ENCODE results near the gene UBE2E1.

UBE2E1 gene

DNA sequence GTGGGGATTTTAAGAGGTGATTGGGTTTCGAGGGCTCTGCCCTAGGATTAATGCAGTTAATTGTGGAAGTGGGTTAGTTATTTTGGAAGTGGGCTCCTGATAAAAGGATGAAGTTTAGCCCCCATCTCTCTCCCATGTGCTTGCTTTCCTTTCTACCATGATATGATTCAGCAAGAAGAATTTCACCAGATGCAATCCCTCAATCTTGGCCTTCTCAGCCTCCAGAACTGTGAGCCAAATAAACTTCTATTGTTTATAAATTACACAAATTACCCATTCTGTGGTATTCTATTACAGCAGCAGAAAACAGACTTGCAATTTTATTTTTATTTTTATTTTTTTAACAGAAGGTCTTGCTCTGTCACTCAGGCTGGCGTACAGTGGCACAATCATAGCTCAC lies 27.3 kb upstream of the UBE2E1 start:
- 92% methylated on average over 1 of the region's 2 CpGs for WGBS (ENCODE audit: insufficient coverage)

DNA sequence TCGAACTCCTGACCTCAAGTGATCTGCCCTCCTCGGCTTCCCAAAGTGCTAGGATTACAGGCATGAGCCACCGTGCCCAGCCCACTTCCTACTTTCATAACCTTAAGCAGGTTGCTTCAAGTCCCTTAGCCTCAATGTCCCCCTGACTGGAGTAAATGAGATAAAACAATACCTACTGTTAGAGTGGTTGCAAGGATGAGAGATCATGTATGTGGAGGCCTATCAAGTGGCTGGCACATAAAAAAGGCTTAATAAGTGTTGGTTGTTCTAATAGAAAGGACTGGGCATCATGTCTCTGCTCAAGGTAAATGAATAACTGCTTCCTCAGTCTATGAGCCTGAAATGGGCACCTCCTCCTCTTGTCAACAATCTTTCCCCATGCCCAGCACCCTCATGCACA lies 25.9 kb upstream of the UBE2E1 start:
- Histone ChIP-seq H3K36me3 (ENCODE audit: control insufficient read depth in 4 of 4, insufficient read depth in 4 of 4, low read length in 3 of 4) (no peaks in the 10 kb centered on the region), H3K27ac (ENCODE audit: insufficient read depth in 1 of 2, low read depth in 1 of 2, low read length in 2 of 2, poor library complexity in 1 of 2, severe bottlenecking in 2 of 2) (no peak overlapping the region), H3K4me1 (ENCODE audit: control extremely low read depth in 1 of 4, control insufficient read depth in 4 of 4, insufficient read depth in 4 of 4, low read length in 3 of 4) (no peaks in the 10 kb centered on the region), H3K4me3 (ENCODE audit: control insufficient read depth in 1 of 7, extremely low read depth in 1 of 7, insufficient read depth in 4 of 7, low read depth in 2 of 7, low read length in 6 of 7) (no peak overlapping the region), H3K9me3 (ENCODE audit: control extremely low read depth in 1 of 5, control insufficient read depth in 4 of 5, insufficient read depth in 2 of 5, low read depth in 1 of 5, low read length in 4 of 5) (peaks cover 0 to 5% (median 0%) of the 10 kb centered on the region in 5 experiments), H3K27me3 (replicated peaks in 2 of 5; ENCODE audit: control insufficient read depth in 4 of 5, insufficient read depth in 5 of 5, low read length in 4 of 5) (no peaks in the 10 kb centered on the region)
- WGBS (ENCODE audit: insufficient coverage): 87% methylated on average over 3 of the region's 3 CpGs
- no peak for DNase-seq
- ChIA-PET POLR2A (no interaction called here), CTCF (no interaction called here)

More for the DNA sequence above, 27.3 kb upstream of the UBE2E1 start:
- Histone ChIP-seq H3K4me1 (ENCODE audit: control extremely low read depth in 1 of 4, control insufficient read depth in 4 of 4, insufficient read depth in 4 of 4, low read length in 3 of 4) (no peaks in the 10 kb centered on the region), H3K4me3 (ENCODE audit: control insufficient read depth in 1 of 7, extremely low read depth in 1 of 7, insufficient read depth in 4 of 7, low read depth in 2 of 7, low read length in 6 of 7) (no peak overlapping the region), H3K36me3 (ENCODE audit: control insufficient read depth in 4 of 4, insufficient read depth in 4 of 4, low read length in 3 of 4) (no peaks in the 10 kb centered on the region), H3K9me3 (ENCODE audit: control extremely low read depth in 1 of 5, control insufficient read depth in 4 of 5, insufficient read depth in 2 of 5, low read depth in 1 of 5, low read length in 4 of 5) (peaks cover 0 to 3% (median 0%) of the 10 kb centered on the region in 5 experiments), H3K27ac (ENCODE audit: insufficient read depth in 1 of 2, low read depth in 1 of 2, low read length in 2 of 2, poor library complexity in 1 of 2, severe bottlenecking in 2 of 2) (no peak overlapping the region), H3K27me3 (replicated peaks in 2 of 5; ENCODE audit: control insufficient read depth in 4 of 5, insufficient read depth in 5 of 5, low read length in 4 of 5) (no peaks in the 10 kb centered on the region)
- ChIA-PET POLR2A (no interaction called here), CTCF (interaction anchor here (1.0 to 1.2 kb wide), 3 partner anchors 13 to 17 kb away, joined by 3 read pairs; no protein-coding TSS in a partner anchor)
- DNase-seq: no peak

GRCh38 chr3:23781051-23781450 lies 24.7 kb upstream of the UBE2E1 start:
- H3K9me3 ChIP-seq (ENCODE audit: control extremely low read depth in 1 of 5, control insufficient read depth in 4 of 5, insufficient read depth in 2 of 5, low read depth in 1 of 5, low read length in 4 of 5): peaks cover 0 to 5% (median 0%) of the 10 kb centered on the region in 5 experiments
- no peak overlapping the region for H3K4me3 ChIP-seq (ENCODE audit: control insufficient read depth in 1 of 7, extremely low read depth in 1 of 7, insufficient read depth in 4 of 7, low read depth in 2 of 7, low read length in 6 of 7)
- no peak overlapping the region for H3K27ac ChIP-seq (ENCODE audit: insufficient read depth in 1 of 2, low read depth in 1 of 2, low read length in 2 of 2, poor library complexity in 1 of 2, severe bottlenecking in 2 of 2)
- no peaks in the 10 kb centered on the region for H3K36me3 ChIP-seq (ENCODE audit: control insufficient read depth in 4 of 4, insufficient read depth in 4 of 4, low read length in 3 of 4)
- CTCF ChIA-PET: no interaction called here
- DNase-seq: no peak
- no CpG with 5 or more reads among the region's 1 CpG for WGBS (ENCODE audit: insufficient coverage)
- H3K27me3 ChIP-seq (replicated peaks in 2 of 5; ENCODE audit: control insufficient read depth in 4 of 5, insufficient read depth in 5 of 5, low read length in 4 of 5): no peaks in the 10 kb centered on the region
- POLR2A ChIA-PET: no interaction called here
- H3K4me1 ChIP-seq (ENCODE audit: control extremely low read depth in 1 of 4, control insufficient read depth in 4 of 4, insufficient read depth in 4 of 4, low read length in 3 of 4): no peaks in the 10 kb centered on the region

DNA sequence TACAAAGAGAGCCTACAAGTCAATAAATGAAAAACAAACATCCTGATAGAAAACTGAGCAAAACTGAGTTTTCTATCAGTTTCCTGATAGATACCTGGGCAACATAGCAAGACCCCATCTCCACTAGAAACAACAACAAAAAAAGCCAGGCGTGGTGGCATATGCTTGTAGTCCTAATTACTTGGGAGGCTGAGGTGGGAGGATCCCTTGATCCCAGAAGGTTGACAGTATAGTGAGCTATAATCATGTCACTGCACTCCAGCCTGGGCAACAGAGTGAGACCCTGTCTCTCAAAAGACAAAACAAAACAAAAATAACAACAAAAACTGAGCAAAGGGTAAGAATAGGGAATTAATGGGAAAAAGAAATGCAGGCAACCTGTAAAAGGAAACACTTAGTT lies 23.9 kb upstream of the UBE2E1 start:
- ChIA-PET CTCF (no interaction called here), POLR2A (no interaction called here)
- Histone ChIP-seq H3K27me3 (replicated peaks in 2 of 5; ENCODE audit: control insufficient read depth in 4 of 5, insufficient read depth in 5 of 5, low read length in 4 of 5) (no peaks in the 10 kb centered on the region), H3K4me3 (ENCODE audit: control insufficient read depth in 1 of 7, extremely low read depth in 1 of 7, insufficient read depth in 4 of 7, low read depth in 2 of 7, low read length in 6 of 7) (no peak overlapping the region), H3K27ac (ENCODE audit: insufficient read depth in 1 of 2, low read depth in 1 of 2, low read length in 2 of 2, poor library complexity in 1 of 2, severe bottlenecking in 2 of 2) (no peak overlapping the region), H3K36me3 (ENCODE audit: control insufficient read depth in 4 of 4, insufficient read depth in 4 of 4, low read length in 3 of 4) (no peaks in the 10 kb centered on the region), H3K9me3 (ENCODE audit: control extremely low read depth in 1 of 5, control insufficient read depth in 4 of 5, insufficient read depth in 2 of 5, low read depth in 1 of 5, low read length in 4 of 5) (peaks cover 0 to 5% (median 0%) of the 10 kb centered on the region in 5 experiments), H3K4me1 (ENCODE audit: control extremely low read depth in 1 of 4, control insufficient read depth in 4 of 4, insufficient read depth in 4 of 4, low read length in 3 of 4) (no peaks in the 10 kb centered on the region)
- no CpG with 5 or more reads among the region's 1 CpG for WGBS (ENCODE audit: insufficient coverage)
- DNase-seq: no peak

GRCh38 chr3:23785097-23785645 lies 20.6 kb upstream of the UBE2E1 start:
- WGBS (ENCODE audit: insufficient coverage): 100% methylated on average over 1 of the region's 6 CpGs
- POLR2A ChIA-PET: interaction anchor here (0.6 kb wide), 1 partner anchor 170 kb away, joined by 6 read pairs; no protein-coding TSS in a partner anchor

GRCh38 chr3:23785882-23786281 lies 19.9 kb upstream of the UBE2E1 start:
- no peaks in the 10 kb centered on the region for H3K36me3 ChIP-seq (ENCODE audit: control insufficient read depth in 4 of 4, insufficient read depth in 4 of 4, low read length in 3 of 4)
- no peaks in the 10 kb centered on the region for H3K27me3 ChIP-seq (replicated peaks in 2 of 5; ENCODE audit: control insufficient read depth in 4 of 5, insufficient read depth in 5 of 5, low read length in 4 of 5)
- ChIA-PET POLR2A (no interaction called here), CTCF (interaction anchor here (0.6 kb wide), 2 partner anchors 23 to 629 kb away, joined by 3 read pairs; no protein-coding TSS in a partner anchor)
- peaks cover 0 to 5% (median 0%) of the 10 kb centered on the region in 5 experiments for H3K9me3 ChIP-seq (ENCODE audit: control extremely low read depth in 1 of 5, control insufficient read depth in 4 of 5, insufficient read depth in 2 of 5, low read depth in 1 of 5, low read length in 4 of 5)
- DNase-seq: no peak
- WGBS (ENCODE audit: insufficient coverage): no CpG with 5 or more reads among the region's 2 CpGs
- H3K4me3 ChIP-seq (ENCODE audit: control insufficient read depth in 1 of 7, extremely low read depth in 1 of 7, insufficient read depth in 4 of 7, low read depth in 2 of 7, low read length in 6 of 7): no peak overlapping the region
- no peak overlapping the region for H3K27ac ChIP-seq (ENCODE audit: insufficient read depth in 1 of 2, low read depth in 1 of 2, low read length in 2 of 2, poor library complexity in 1 of 2, severe bottlenecking in 2 of 2)
- peaks cover 0 to 3% (median 0%) of the 10 kb centered on the region in 4 experiments for H3K4me1 ChIP-seq (ENCODE audit: control extremely low read depth in 1 of 4, control insufficient read depth in 4 of 4, insufficient read depth in 4 of 4, low read length in 3 of 4)

More at GRCh38 chr3:23785097-23785645, 20.6 kb upstream of the UBE2E1 start:
- Histone ChIP-seq H3K9me3 (ENCODE audit: control extremely low read depth in 1 of 5, control insufficient read depth in 4 of 5, insufficient read depth in 2 of 5, low read depth in 1 of 5, low read length in 4 of 5) (peaks cover 0 to 5% (median 0%) of the 10 kb centered on the region in 5 experiments), H3K4me1 (ENCODE audit: control extremely low read depth in 1 of 4, control insufficient read depth in 4 of 4, insufficient read depth in 4 of 4, low read length in 3 of 4) (peaks cover 0 to 3% (median 0%) of the 10 kb centered on the region in 4 experiments), H3K4me3 (ENCODE audit: control insufficient read depth in 1 of 7, extremely low read depth in 1 of 7, insufficient read depth in 4 of 7, low read depth in 2 of 7, low read length in 6 of 7) (no peak overlapping the region), H3K27me3 (replicated peaks in 2 of 5; ENCODE audit: control insufficient read depth in 4 of 5, insufficient read depth in 5 of 5, low read length in 4 of 5) (no peaks in the 10 kb centered on the region), H3K36me3 (ENCODE audit: control insufficient read depth in 4 of 4, insufficient read depth in 4 of 4, low read length in 3 of 4) (no peaks in the 10 kb centered on the region), H3K27ac (ENCODE audit: insufficient read depth in 1 of 2, low read depth in 1 of 2, low read length in 2 of 2, poor library complexity in 1 of 2, severe bottlenecking in 2 of 2) (no peak overlapping the region)
- CTCF ChIA-PET: no interaction called here
- DNase-seq: no peak

DNA sequence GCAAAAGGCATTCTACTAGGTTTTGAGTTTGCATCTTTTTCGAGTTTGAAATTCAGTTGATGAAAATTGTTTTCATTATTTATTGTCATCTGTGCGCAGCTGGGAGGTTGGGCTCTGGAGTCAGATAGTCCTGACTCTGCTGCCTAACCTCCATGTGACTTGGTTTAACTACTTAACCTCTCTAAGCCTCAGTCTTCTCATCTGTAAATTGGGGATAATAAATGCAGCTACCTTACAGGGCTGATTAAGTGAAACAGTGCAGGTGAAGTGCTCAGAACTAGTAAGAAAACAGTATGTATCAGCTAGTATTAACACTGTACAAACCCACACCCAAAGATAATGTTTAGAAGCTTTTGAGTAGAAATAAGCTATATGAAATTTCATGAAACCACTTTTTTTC lies 14.1 kb upstream of the UBE2E1 start:
- DNase-seq: no peak
- ChIA-PET POLR2A (interaction anchor here (0.6 kb wide), 1 partner anchor 72 kb away, joined by 4 read pairs; no protein-coding TSS in a partner anchor), CTCF (interaction anchor here (0.7 to 1.1 kb wide), 3 partner anchors 13 to 85 kb away, joined by 3 read pairs; no protein-coding TSS in a partner anchor)
- Histone ChIP-seq H3K4me1 (ENCODE audit: control extremely low read depth in 1 of 4, control insufficient read depth in 4 of 4, insufficient read depth in 4 of 4, low read length in 3 of 4) (peaks cover 0 to 3% (median 0%) of the 10 kb centered on the region in 4 experiments), H3K27me3 (replicated peaks in 2 of 5; ENCODE audit: control insufficient read depth in 4 of 5, insufficient read depth in 5 of 5, low read length in 4 of 5) (no peaks in the 10 kb centered on the region), H3K36me3 (ENCODE audit: control insufficient read depth in 4 of 4, insufficient read depth in 4 of 4, low read length in 3 of 4) (no peaks in the 10 kb centered on the region), H3K4me3 (ENCODE audit: control insufficient read depth in 1 of 7, extremely low read depth in 1 of 7, insufficient read depth in 4 of 7, low read depth in 2 of 7, low read length in 6 of 7) (no peak overlapping the region), H3K27ac (ENCODE audit: insufficient read depth in 1 of 2, low read depth in 1 of 2, low read length in 2 of 2, poor library complexity in 1 of 2, severe bottlenecking in 2 of 2) (no peak overlapping the region), H3K9me3 (ENCODE audit: control extremely low read depth in 1 of 5, control insufficient read depth in 4 of 5, insufficient read depth in 2 of 5, low read depth in 1 of 5, low read length in 4 of 5) (no peaks in the 10 kb centered on the region)
- no CpG with 5 or more reads among the region's 2 CpGs for WGBS (ENCODE audit: insufficient coverage)

All from common myeloid progenitor, CD34-positive (primary cell).